Nephron (organoid): Measurements from ENCODE around the gene MLLT10.

Source experiments
- H3K27ac Mint-ChIP-seq, 3 experiments: 2 replicates each; pipeline ENCODE4 v1.8.0; 2020; ENCODE audit warnings: mixed read lengths in 3 of 3, mild to moderate bottlenecking in 2 of 3, moderate library complexity in 1 of 3
- H3K27me3 Mint-ChIP-seq: 2 replicates; pipeline ENCODE4 v1.8.0; 2021; ENCODE audit warnings: low read depth, mild to moderate bottlenecking, moderate library complexity, mixed read lengths
- H3K36me3 Mint-ChIP-seq: 2 replicates; pipeline ENCODE4 v1.8.0; 2020; ENCODE audit warnings: low read depth, mixed read lengths
- H3K4me1 Mint-ChIP-seq: 2 replicates; pipeline ENCODE4 v1.8.0; 2020; ENCODE audit warnings: mixed read lengths
- H3K4me3 Mint-ChIP-seq, 3 experiments: 2 replicates each; pipeline ENCODE4 v1.8.0; 2020; ENCODE audit warnings: mild to moderate bottlenecking in 3 of 3, mixed read lengths in 3 of 3, moderate library complexity in 2 of 3
- H3K9me3 Mint-ChIP-seq: 2 replicates; pipeline ENCODE4 v1.8.0; 2020; ENCODE audit warnings: mixed read lengths
- CTCF ChIP-seq, 3 experiments: fragments of 200-600 bp; sonication (generic); IDR thresholded peaks; one replicate each; pipeline ENCODE4 v1.5.0; 2021; ENCODE audit warnings: antibody characterized with exemption in 3 of 3; ENCODE audit not compliant: unreplicated experiment in 3 of 3

Gene MLLT10

DNA sequence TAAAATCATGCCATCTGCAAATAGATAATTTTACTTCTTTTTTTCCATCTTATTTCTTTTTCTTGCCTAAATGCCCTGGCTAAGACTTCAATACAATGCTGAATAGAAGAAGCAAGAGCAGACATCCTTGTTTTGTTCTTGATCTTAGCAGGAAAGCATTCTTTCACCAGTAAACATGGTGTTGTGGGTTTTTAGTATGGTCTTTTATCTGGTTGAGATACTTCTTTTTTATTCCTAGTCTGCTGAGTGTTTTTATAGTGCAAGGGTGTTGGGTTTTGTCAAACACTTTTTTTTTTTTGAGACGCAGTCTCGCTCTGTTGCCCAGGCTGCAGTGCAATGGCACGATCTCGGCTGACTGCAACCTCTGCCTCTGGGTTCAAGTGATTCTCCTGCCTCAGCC is 237.2 kb downstream of the MLLT10 start:
- Mint-ChIP-seq H3K4me3 (no peak overlapping the region), H3K27ac (no peak overlapping the region), H3K27me3 (no peaks in the 10 kb centered on the region), H3K4me1 (no peaks in the 10 kb centered on the region), H3K9me3 (peaks cover 8% of the 10 kb centered on the region), H3K36me3 (peaks cover 14% of the 10 kb centered on the region)
- no peak for TF ChIP-seq CTCF (IDR thresholded peaks at IDR 0.05; ENCODE audit: unreplicated experiment in 3 of 3)

GRCh38 chr10:21776883-21777282 is 242.9 kb downstream of the MLLT10 start:
- H3K4me3 Mint-ChIP-seq, result no peak overlapping the region
- peaks cover 37% of the 10 kb centered on the region for H3K36me3 Mint-ChIP-seq
- H3K27ac Mint-ChIP-seq, result no peak overlapping the region
- no peak for TF ChIP-seq CTCF (IDR thresholded peaks at IDR 0.05; ENCODE audit: unreplicated experiment in 3 of 3)
- H3K27me3 Mint-ChIP-seq, result no peaks in the 10 kb centered on the region
- peaks cover 26% of the 10 kb centered on the region for H3K9me3 Mint-ChIP-seq
- H3K4me1 Mint-ChIP-seq, result no peaks in the 10 kb centered on the region

DNA sequence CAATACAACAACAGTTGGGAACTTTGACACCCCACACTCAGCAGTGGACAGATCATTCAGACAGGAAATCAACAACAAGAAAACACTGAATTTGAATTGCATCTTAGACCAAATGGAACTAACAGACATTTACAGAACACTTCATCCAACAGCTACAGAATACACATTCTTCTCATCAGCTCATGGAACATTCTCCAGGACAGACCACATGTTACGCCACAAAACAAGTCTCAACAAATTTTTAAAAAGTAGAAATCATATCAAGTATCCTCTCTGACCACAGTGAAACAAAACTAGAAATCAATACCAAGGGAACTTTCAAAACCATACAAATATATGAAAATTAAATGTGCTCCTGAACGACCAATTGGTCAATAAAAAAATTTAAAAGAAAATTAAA is 257.2 kb downstream of the MLLT10 start:
- no peaks in the 10 kb centered on the region for H3K4me1 Mint-ChIP-seq
- no peak overlapping the region for H3K4me3 Mint-ChIP-seq

More for the DNA sequence above, 257.2 kb downstream of the MLLT10 start:
- Mint-ChIP-seq H3K9me3 (peaks cover 22% of the 10 kb centered on the region), H3K36me3 (peaks cover 26% of the 10 kb centered on the region), H3K27me3 (no peaks in the 10 kb centered on the region), H3K27ac (no peak overlapping the region)
- no peak for TF ChIP-seq CTCF (IDR thresholded peaks at IDR 0.05; ENCODE audit: unreplicated experiment in 3 of 3)
